Neural cell (in vitro differentiated cells): ENCODE data around the gene LRCH4. TPM values are rescaled to one million over a fixed set of nuclear protein-coding genes. Genes with fewer than 3 reads are reported as not detected.

Experiments
- H2AFZ ChIP-seq: fragments of 200-600, 300-800 bp; sonication (generic), shearing (Covaris generic); 2 replicates; pipeline ENCODE4 v1.6.0; 2014; ENCODE audit warnings: low read depth, mild to moderate bottlenecking, antibody characterized with exemption, low read length, moderate library complexity
- H3F3A ChIP-seq: fragments of 200-600 bp; shearing (Covaris generic); 2 replicates; pipeline ENCODE4 v1.6.1; 2016; ENCODE audit warnings: mild to moderate bottlenecking, moderate library complexity, mixed read lengths, antibody characterized with exemption, low read length; ENCODE audit not compliant: insufficient read depth, poor library complexity, severe bottlenecking
- H3K27ac ChIP-seq: fragments of 200-600, 300-800 bp; sonication (generic), shearing (Covaris generic); 2 replicates; pipeline ENCODE4 v1.5.1; 2014; ENCODE audit warnings: mild to moderate bottlenecking, low read length, moderate library complexity
- H3K27me3 ChIP-seq: fragments of 300-800, 200-600 bp; sonication (generic), shearing (Covaris generic); 2 replicates; pipeline ENCODE4 v1.6.0; 2014; ENCODE audit warnings: mild to moderate bottlenecking, low read depth, low read length, moderate library complexity; ENCODE audit not compliant: insufficient read depth
- H3K36me3 ChIP-seq: fragments of 300-800, 200-600 bp; sonication (generic), shearing (Covaris generic); 2 replicates; pipeline ENCODE4 v1.5.1; 2014; ENCODE audit warnings: mild to moderate bottlenecking, antibody characterized with exemption, low read length, moderate library complexity; ENCODE audit not compliant: insufficient read depth
- H3K4me2 ChIP-seq: fragments of 300-800, 200-600 bp; sonication (generic), shearing (Covaris generic); 2 replicates; pipeline ENCODE4 v1.6.0; 2014; ENCODE audit warnings: mild to moderate bottlenecking, low read length
- H3K4me3 ChIP-seq: fragments of 300-800, 200-600 bp; sonication (generic), shearing (Covaris generic); 2 replicates; pipeline ENCODE4 v1.5.1; 2014; ENCODE audit warnings: mild to moderate bottlenecking, low read length, moderate library complexity
- H3K79me2 ChIP-seq: fragments of 200-600 bp; shearing (Covaris generic); replicated peaks from 2 replicates; pipeline ENCODE4 v1.6.0; 2014; ENCODE audit warnings: mild to moderate bottlenecking, low read length, moderate library complexity; ENCODE audit not compliant: insufficient read depth
- H3K9ac ChIP-seq: fragments of 300-800, 200-600 bp; sonication (generic), shearing (Covaris generic); 2 replicates; pipeline ENCODE4 v1.6.1; 2016; ENCODE audit warnings: mild to moderate bottlenecking, low read length, mixed read lengths
- H3K9me2 ChIP-seq: fragments of 200-600 bp; shearing (Covaris generic); 2 replicates; pipeline ENCODE4 v1.6.1; 2016; ENCODE audit warnings: mild to moderate bottlenecking, low read length, mixed read lengths; ENCODE audit not compliant: insufficient read depth
- H3K9me3 ChIP-seq: fragments of 200-600, 300-800 bp; sonication (generic), shearing (Covaris generic); 2 replicates; pipeline ENCODE4 v1.6.1; 2016; ENCODE audit warnings: mild to moderate bottlenecking, mixed run types, low read length, moderate library complexity, mixed read lengths
- H4K20me1 ChIP-seq: fragments of 200-600 bp; shearing (Covaris generic); 2 replicates; pipeline ENCODE4 v1.6.1; 2016; ENCODE audit warnings: mild to moderate bottlenecking, mixed run types; ENCODE audit not compliant: insufficient read depth
- EP300 ChIP-seq: fragments of 450-650 bp; conservative IDR thresholded peaks from 2 replicates; pipeline ENCODE4 v1.6.1; 2014; ENCODE audit warnings: antibody characterized with exemption, mild to moderate bottlenecking, moderate library complexity; ENCODE audit not compliant: poor library complexity, severe bottlenecking
- EZH2 ChIP-seq: fragments of 200-600, 300-800 bp; shearing (Covaris generic), sonication (generic); IDR thresholded peaks from 2 replicates; pipeline ENCODE4 v1.6.1; 2014; ENCODE audit warnings: antibody characterized with exemption, low read length, borderline replicate concordance, mild to moderate bottlenecking; ENCODE audit not compliant: insufficient read depth, poor library complexity, severe bottlenecking
- MXI1 ChIP-seq: fragments of 450-650 bp; conservative IDR thresholded peaks from 2 replicates; pipeline ENCODE4 v1.6.1; 2014; ENCODE audit warnings: antibody characterized with exemption, mild to moderate bottlenecking; ENCODE audit not compliant: poor library complexity, severe bottlenecking
- POLR2AphosphoS5 ChIP-seq: IDR thresholded peaks from 2 replicates; pipeline ENCODE4 v1.6.1; 2012
- RAD21 ChIP-seq: fragments of 450-650 bp; conservative IDR thresholded peaks from 2 replicates; pipeline ENCODE4 v1.6.1; 2014; ENCODE audit warnings: antibody characterized with exemption, mild to moderate bottlenecking, moderate library complexity
- SMC3 ChIP-seq: fragments of 450-650 bp; conservative IDR thresholded peaks from 2 replicates; pipeline ENCODE4 v1.6.1; 2014; ENCODE audit warnings: antibody characterized with exemption, mild to moderate bottlenecking, moderate library complexity; ENCODE audit not compliant: poor library complexity
- TAF1 ChIP-seq: IDR thresholded peaks from 2 replicates; pipeline ENCODE4 v1.6.1; 2012; ENCODE audit warnings: low read depth
- polyA plus RNA-seq: library from polyadenylated mRNA; depleted of rRNA; stranded (reverse); fragments of >200 nt; gene quantifications from 2 replicates; pipeline ENCODE4 v1.2.3, GENCODE V29; 2014
- TF ChIP-seq, protein P1 (sequence below): fragments of 450-650 bp; IDR thresholded peaks from 2 replicates; pipeline ENCODE4 v1.5.1; 2014; ENCODE audit warnings: antibody characterized with exemption, mild to moderate bottlenecking, moderate library complexity; ENCODE audit not compliant: poor library complexity, severe bottlenecking
- TF ChIP-seq, protein P2 (sequence below): IDR thresholded peaks from 2 replicates; pipeline ENCODE4 v1.6.1; 2012; ENCODE audit warnings: borderline replicate concordance

LRCH4 gene
- polyA plus RNA-seq, 1 donor from 2014 or later: 17.2 TPM

DNA sequence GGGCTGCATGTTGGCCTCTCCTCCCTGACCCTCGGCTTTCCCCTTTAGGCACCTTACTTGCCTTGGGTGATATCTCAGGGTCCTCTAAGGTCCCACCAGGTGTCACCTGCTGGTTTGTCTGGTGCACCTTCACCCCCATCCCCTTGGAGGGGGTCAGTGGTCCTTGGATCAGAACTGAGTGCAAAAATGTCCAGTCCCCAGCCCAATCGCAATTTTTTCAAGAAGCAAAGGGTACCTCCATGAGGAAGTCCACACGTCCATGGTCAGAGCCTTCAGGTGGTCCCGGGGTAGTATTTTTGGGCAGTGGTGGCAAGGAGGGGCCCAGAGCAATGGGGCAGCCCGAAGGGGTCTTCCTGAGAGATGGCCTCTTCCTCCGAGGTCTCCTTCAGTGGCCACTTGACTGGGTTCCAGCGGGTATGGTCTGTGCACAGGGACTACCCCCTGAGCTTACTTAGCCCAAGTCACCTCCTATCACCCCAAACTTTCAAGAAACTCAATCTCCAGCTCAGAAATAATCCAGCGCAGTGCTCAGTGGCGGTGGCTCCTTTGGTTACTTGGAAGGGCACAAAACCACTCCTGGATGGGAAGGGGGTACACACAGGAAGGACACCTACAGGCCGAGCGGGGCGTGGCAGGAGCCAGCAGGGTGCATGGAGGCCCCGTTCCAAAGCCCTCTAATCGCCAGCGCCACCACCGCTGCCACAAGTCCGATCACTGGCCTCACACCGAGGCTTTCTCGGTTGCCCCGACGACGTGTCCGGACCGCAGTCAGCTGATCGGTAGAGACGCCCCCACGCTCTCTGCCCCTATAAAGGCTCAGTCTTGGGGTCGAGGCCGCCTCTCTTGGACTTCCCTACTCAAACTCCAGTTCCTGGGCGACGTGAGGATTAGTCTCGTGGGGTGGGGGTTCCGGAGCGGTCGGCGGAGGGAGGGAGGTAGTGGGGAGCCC, 16.8 kb downstream of the LRCH4 start:
- no peak for TF ChIP-seq TAF1
- TF ChIP-seq, protein P1, sequence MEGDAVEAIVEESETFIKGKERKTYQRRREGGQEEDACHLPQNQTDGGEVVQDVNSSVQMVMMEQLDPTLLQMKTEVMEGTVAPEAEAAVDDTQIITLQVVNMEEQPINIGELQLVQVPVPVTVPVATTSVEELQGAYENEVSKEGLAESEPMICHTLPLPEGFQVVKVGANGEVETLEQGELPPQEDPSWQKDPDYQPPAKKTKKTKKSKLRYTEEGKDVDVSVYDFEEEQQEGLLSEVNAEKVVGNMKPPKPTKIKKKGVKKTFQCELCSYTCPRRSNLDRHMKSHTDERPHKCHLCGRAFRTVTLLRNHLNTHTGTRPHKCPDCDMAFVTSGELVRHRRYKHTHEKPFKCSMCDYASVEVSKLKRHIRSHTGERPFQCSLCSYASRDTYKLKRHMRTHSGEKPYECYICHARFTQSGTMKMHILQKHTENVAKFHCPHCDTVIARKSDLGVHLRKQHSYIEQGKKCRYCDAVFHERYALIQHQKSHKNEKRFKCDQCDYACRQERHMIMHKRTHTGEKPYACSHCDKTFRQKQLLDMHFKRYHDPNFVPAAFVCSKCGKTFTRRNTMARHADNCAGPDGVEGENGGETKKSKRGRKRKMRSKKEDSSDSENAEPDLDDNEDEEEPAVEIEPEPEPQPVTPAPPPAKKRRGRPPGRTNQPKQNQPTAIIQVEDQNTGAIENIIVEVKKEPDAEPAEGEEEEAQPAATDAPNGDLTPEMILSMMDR: no peak
- no peak for TF ChIP-seq SMC3
- no peak for TF ChIP-seq EP300
- TF ChIP-seq, protein P2, sequence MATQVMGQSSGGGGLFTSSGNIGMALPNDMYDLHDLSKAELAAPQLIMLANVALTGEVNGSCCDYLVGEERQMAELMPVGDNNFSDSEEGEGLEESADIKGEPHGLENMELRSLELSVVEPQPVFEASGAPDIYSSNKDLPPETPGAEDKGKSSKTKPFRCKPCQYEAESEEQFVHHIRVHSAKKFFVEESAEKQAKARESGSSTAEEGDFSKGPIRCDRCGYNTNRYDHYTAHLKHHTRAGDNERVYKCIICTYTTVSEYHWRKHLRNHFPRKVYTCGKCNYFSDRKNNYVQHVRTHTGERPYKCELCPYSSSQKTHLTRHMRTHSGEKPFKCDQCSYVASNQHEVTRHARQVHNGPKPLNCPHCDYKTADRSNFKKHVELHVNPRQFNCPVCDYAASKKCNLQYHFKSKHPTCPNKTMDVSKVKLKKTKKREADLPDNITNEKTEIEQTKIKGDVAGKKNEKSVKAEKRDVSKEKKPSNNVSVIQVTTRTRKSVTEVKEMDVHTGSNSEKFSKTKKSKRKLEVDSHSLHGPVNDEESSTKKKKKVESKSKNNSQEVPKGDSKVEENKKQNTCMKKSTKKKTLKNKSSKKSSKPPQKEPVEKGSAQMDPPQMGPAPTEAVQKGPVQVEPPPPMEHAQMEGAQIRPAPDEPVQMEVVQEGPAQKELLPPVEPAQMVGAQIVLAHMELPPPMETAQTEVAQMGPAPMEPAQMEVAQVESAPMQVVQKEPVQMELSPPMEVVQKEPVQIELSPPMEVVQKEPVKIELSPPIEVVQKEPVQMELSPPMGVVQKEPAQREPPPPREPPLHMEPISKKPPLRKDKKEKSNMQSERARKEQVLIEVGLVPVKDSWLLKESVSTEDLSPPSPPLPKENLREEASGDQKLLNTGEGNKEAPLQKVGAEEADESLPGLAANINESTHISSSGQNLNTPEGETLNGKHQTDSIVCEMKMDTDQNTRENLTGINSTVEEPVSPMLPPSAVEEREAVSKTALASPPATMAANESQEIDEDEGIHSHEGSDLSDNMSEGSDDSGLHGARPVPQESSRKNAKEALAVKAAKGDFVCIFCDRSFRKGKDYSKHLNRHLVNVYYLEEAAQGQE: no peak
- no peak for TF ChIP-seq POLR2AphosphoS5
- no peak for TF ChIP-seq EZH2
- TF ChIP-seq MXI1: no peak
- TF ChIP-seq RAD21: no peak
- peak overlapping the region; percentile 61 for H3K4me3 ChIP-seq
- H3K9ac ChIP-seq: no peak overlapping the region
- H3K79me2 ChIP-seq: no peaks in the 10 kb centered on the region
- no peaks in the 10 kb centered on the region for H3K9me2 ChIP-seq
- no peaks in the 10 kb centered on the region for H3F3A ChIP-seq
- no peaks in the 10 kb centered on the region for H3K9me3 ChIP-seq
- H3K4me2 ChIP-seq: no peak overlapping the region
- H3K36me3 ChIP-seq: no peaks in the 10 kb centered on the region
- no peak overlapping the region for H3K27ac ChIP-seq
- no peaks in the 10 kb centered on the region for H4K20me1 ChIP-seq
- H2AFZ ChIP-seq: no peak overlapping the region
- H3K27me3 ChIP-seq: peaks cover 27% of the 10 kb centered on the region

DNA sequence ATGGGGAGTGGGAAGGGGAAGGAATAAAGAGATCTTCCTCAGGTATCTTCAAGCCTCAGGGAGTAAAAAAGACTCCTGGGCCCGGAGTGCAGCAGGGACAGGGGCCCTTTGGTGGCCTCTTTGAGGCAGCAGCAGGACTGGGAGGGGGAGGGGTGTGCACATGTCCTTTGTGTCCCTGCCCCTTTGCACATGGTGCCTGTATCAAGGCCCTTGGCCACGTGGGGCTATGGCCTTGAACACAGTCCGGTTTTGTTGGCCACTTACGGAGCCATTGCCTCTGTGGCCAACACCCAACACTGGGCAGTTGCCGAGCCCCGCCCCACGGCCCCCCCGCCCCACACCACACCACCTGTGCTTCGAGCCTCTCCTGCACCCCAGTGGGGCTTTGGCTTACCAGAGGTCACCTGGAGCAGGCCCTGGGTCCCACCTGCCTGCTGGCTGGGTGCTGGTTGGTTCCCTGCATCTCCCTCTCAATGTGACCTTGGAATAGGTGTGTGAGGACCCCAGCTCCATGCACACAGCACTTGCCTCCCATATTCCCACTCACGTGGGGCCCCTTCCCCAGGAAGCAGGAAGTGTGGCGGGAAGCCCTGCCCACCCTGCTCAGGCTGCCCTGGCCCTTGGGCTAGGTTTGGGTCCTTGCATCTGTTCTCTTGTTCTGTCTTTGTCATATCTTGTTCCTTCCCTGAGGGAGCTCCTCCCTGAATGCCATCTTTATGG, 17.6 kb downstream of the LRCH4 start:
- Histone ChIP-seq H3K9me3 (no peaks in the 10 kb centered on the region), H3F3A (no peaks in the 10 kb centered on the region), H2AFZ (no peak overlapping the region), H3K27ac (no peak overlapping the region), H3K27me3 (peaks cover 27% of the 10 kb centered on the region), H4K20me1 (no peaks in the 10 kb centered on the region), H3K36me3 (no peaks in the 10 kb centered on the region), H3K79me2 (no peaks in the 10 kb centered on the region), H3K4me2 (no peak overlapping the region), H3K9ac (no peak overlapping the region), H3K4me3 (no peak overlapping the region), H3K9me2 (no peaks in the 10 kb centered on the region)
- TF ChIP-seq, protein P2: no peak
- TF ChIP-seq POLR2AphosphoS5: no peak
- TF ChIP-seq TAF1: no peak
- TF ChIP-seq, protein P1: no peak
- no peak for TF ChIP-seq EZH2
